Hematopoietic multipotent progenitor cell (in vitro differentiated cells): ENCODE results near the gene WNT6. TPM values are rescaled to one million over a fixed set of nuclear protein-coding genes. Genes with fewer than 3 reads are reported as not detected.

Experiments used
- DNase-seq, 3 donors: peaks; one replicate each; pipeline ENCODE4 v3.0.0-alpha.2; 2011 to 2015; ENCODE audit warnings: low read depth in 2 of 3, low spot score in 2 of 3
- total RNA-seq: library from RNA; depleted of rRNA; stranded (reverse); fragments of >200 nt; gene quantifications from one replicate; pipeline ENCODE4 v1.2.3, GENCODE V29; 2012

Gene WNT6
- total RNA-seq, 1 donor, result 0.27 TPM

DNA sequence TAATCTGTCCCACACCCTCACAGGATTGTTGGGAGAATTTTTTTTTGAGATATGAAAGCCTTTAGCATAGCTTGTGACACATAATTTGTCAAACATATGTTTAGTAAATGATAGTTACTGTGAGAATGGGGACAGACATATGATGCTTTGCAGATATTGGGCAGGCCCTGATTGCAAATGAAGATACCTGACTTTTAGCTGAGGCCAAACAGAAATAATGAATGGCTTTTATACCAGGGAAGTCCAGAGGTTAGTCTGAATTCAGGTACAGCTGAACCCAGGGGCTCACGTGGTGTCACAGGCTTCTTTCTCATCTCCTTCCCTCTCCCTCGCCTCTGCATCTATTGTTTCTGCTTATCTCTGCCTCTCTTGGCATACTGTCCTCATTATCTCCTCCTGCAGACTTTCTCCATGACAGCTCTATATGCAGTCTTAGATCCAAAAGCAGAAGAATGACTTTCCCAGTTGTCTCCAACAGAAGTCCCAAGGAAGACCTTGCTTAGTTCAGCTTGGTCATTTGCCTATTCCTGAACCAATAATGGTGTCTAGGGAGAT, 16.2 kb downstream of the WNT6 start:
- DNase-seq, result no peak

- peak; percentile 66 to 88 (median 72) for DNase-seq
These were observed 17.1 kb downstream of the WNT6 start for GRCh38 chr2:218876562-218877219.

GRCh38 chr2:218877331-218877730, 17.7 kb downstream of the WNT6 start:
- no peak for DNase-seq

GRCh38 chr2:218877891-218878290, 18.3 kb downstream of the WNT6 start:
- DNase-seq, result no peak

GRCh38 chr2:218878486-218878885, 18.9 kb downstream of the WNT6 start:
- no peak for DNase-seq

DNA sequence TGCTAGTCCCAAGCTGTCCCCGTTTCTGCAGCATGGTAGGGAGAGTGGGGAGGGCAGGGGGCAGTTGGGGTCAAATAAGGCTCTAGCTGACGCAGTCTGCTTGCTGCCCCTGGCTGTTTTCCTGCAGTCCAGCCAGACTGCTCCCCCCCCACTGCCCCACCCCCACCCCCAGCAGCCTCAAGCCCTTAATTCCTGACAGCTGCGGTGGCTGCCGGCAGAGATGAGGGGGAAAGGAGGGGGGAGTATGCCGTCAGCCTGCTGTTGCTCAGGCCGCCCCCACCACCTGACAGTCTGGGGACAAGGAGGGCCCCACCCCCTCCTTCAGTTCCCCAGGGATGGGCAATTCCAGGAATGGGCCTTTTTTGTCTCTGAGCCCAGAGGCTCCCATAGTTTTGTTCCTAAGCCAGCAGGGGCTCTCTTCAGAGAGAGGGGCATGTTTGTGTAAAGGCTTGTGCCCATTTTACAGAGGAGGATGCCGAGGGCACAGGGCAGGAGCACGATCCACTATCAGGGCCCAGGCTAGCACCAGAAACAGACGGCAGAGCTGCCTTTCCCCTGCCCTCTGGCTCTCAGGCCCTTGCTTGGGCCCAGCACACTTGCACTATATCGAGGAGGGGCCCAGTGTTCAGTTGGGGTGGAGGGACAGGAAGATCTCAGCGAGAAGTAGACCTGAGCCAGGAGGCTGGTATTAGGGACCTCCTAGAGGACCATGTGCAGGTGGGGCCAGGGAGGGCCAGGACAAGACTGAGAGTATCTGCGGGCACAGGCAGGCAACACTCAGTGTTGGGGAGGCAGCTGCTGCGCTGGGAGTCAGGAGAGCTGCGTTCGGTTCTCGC, 19.5 kb downstream of the WNT6 start:
- no peak for DNase-seq

GRCh38 chr2:218879776-218880101, 20.1 kb downstream of the WNT6 start:
- DNase-seq, result no peak

DNA sequence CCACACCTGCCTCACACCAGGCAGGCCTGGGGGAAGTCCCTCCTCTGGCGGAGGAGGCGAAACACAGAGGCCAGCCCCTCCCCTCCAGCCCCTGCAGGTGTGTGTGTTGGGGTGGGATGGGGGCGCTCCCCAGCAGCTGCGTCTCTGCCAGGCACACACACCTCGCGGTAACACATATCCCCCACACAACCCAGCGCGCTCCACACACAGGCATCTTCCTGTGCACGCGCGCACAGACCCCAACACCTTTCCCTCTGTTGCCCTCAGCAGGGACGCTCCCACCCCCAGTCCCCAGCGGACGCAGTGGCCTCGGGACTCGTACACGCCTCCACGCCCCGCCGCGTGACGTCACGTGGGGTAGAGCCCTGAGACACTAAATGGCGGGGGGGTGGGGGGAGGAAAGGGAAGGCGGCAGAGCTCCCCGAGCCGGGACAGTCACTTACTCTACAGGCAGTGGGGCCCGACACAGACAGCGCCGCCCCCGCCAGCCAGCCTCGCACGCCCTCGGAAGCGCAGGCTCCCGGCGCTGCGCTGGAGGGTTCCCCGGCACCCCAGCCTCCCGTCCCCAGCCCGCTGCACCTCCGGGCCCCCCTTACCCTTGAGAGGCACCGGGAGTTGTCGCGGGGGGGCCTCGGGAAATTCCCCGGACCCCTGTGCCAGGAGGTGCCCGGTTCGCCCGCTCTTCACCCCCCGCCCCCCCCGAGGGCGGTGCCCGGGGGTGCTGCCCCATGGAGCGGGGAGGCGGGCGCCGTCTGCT, 20.7 kb downstream of the WNT6 start, which contains the start of gene WNT10A:
WNT10A (plus strand) TSS at position 751 of the 757 bp plus-strand sequence. CDS start 144 bp downstream, outside the sequence.
- peak; percentile 57 to 95 (median 82) for DNase-seq

- no peak for DNase-seq
These were observed 21.4 kb downstream of the WNT6 start for GRCh38 chr2:218880859-218881594.

GRCh38 chr2:218881744-218882460, 22.3 kb downstream of the WNT6 start:
- DNase-seq, result no peak

GRCh38 chr2:218882461-218882816, 22.8 kb downstream of the WNT6 start:
- peak in 1 of 3 donors; percentile 61 for DNase-seq

DNA sequence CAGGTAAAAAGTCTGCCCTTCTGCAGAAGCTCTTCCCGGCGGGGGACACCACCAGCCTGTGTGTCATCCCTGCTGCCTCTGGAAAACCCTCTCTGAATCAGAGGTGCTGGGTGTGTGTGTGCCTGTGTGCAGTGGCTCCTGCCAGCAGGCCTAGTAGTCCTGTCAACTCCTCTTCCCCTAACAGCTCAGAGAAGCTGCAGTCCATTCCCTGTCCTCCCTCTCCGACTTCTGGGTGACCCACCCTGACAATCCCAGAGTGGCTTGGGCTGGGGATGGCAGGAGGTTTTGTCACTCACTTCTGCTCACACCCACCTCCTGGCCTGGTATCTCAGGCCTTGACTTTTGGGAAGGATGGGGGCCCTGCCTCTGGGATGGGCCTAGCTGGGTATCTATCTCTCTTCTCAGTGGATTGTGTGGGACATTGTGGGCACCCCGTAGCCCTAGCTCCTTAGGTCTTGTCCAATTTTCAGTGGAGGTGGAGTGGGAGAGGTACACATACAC, 23.3 kb downstream of the WNT6 start:
- DNase-seq, result no peak

DNA sequence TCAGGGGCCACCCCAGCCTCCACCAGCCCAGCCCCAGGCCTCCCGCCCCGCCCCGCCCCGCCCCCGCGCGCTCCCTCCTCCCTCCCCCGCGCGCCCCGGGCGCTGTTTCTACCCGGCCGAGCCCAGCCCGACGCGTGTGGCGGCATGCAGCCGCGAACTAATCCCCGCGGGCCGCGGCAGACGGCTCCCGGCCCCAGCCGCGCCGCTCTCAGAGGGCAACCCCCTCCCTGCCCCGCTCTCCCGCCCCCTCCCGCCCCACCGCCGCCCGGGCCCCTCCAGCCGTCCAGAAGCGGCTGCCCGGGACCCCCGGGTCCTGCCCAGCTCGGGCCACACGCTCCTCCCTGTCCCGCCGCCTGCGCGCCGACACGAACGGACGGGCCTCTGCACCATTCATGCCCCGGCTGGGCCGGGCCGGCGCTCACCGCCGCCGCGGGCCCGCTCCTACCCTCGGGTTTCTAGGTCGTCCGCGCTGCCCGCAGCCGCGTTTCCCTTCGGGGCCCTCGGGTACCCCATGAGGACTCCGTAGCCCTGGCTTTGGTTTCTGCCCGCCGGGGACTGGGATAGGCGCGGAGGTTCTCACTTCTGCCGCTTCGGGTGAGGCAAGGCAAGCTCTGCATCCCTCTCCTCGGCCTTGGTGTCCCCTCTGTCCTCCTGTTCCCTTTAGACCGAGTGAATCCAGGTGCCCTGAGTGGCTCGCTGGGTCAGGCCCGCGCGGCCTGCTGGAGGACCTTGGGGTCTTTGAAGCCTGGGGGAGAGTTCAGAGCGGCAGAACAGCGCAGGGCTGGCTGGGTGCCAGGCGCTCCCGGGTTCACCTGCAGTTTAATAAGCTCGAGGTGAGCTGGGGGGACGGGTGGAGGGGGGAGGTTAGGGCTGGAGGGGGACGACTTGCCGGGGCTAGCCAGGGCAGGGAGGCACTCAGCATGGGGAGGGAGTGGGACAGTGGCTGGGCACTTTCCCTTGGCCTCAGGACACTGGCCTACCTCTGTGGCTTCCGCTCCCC, 24.2 kb downstream of the WNT6 start:
- DNase-seq, result peak in 1 of 3 donors; percentile 39

- DNase-seq, result no peak
These were observed 24.9 kb downstream of the WNT6 start for GRCh38 chr2:218884519-218884918.

DNA sequence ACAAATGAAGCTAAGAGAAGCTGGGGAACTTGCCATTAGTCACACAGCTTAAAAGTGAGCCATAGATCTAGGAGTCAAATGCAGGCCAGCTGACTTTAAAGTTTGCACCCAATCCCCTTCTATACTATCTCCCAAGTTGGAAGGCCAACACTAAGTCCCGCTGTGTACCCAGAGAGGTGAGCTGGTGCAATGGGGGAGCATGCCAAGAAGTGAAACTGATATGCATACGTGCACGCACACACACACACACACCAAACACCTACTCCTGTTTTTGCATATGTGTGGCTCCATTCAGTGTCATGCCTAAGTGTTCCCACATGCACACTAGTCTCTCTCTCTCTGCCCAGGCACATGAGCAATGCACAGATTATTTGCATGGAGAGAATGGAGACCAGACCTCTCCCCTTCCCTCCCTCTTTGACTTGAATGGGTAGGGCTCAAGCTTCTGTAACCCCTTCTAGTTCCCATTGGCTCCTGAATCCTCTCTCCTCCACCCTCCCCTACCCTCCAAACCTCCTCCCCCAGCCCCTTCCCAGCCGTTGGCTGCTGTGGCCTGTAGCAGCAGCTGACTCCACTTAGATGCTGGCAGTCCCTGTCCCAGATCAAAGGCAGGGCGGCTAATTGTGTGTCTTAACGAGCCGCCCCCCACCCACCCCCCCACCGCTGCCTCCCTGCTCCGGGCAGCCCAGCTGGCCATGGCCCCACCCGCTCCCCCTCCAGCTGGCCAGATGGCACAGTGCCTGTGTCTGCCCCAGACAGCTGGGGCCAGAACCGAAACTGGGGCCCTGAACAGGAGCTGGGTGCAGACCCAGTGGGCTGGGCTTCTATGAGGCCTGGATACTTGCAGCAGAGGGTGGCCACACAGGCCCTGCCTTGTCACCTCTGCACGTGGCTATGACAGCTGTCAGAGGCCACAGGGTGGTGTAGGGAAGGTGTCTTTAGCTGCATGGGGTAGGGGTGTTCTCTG, 26.7 kb downstream of the WNT6 start:
- DNase-seq, result no peak

- no peak for DNase-seq
These were observed 27.5 kb downstream of the WNT6 start for GRCh38 chr2:218887079-218887478.

GRCh38 chr2:218888341-218888740, 28.7 kb downstream of the WNT6 start:
- DNase-seq, result no peak
